IMR-90 (cell line): Measurements from ENCODE around the gene RIMS4. TPM values are rescaled to one million over a fixed set of nuclear protein-coding genes. Genes with fewer than 3 reads are reported as not detected.

Experiments
- ATAC-seq: fragments of 200-7000 bp; cut with Tn5 transposase; 2 replicates; pipeline ENCODE4 v1.9.1; 2020; ENCODE audit warnings: low read depth, mild to moderate bottlenecking, moderate library complexity
- BruUV-seq: library from RNA; stranded (reverse); fragments of 400-500 nt; replicated peaks from 2 replicates; lab custom pipeline; 2021; lab: Mats Ljungman, UMichigan
- CTCF ChIA-PET: fragments of 300-600 bp; formaldehyde crosslinking; extraction: SDS; loops from one replicate; lab custom pipeline; 2021; ENCODE audit warnings: antibody characterized with exemption; lab: Yijun Ruan, JAX
- POLR2A ChIA-PET: fragments of 300-600 bp; sonication (Branson Sonifier 250); formaldehyde crosslinking; loops from one replicate; lab custom pipeline; 2022; ENCODE audit warnings: antibody characterized with exemption; ENCODE audit not compliant: unreplicated experiment; lab: Charles Lee
- DNase-seq: peaks from one replicate; pipeline ENCODE4 v3.0.0; 2013
- H2AFZ ChIP-seq: replicated peaks from 2 replicates; pipeline ENCODE3; 2013; ENCODE audit warnings: low read length, mild to moderate bottlenecking; ENCODE audit not compliant: poor library complexity
- H2AK5ac ChIP-seq: 2 replicates; pipeline ENCODE4 v1.6.1; 2013; ENCODE audit warnings: low read depth, low read length, inconsistent platforms
- H2AK9ac ChIP-seq: replicated peaks from 2 replicates; pipeline ENCODE3; 2013; ENCODE audit warnings: mild to moderate bottlenecking, low read depth, low read length, moderate library complexity; ENCODE audit not compliant: poor library complexity
- H2BK120ac ChIP-seq: 2 replicates; pipeline ENCODE4 v1.6.1; 2013; ENCODE audit warnings: low read depth, low read length, inconsistent platforms
- H2BK15ac ChIP-seq: 3 replicates; pipeline ENCODE4 v1.6.1; 2013; ENCODE audit warnings: low read depth, low read length, inconsistent platforms
- H2BK20ac ChIP-seq: 2 replicates; pipeline ENCODE4 v1.6.1; 2013; ENCODE audit warnings: low read depth, mild to moderate bottlenecking, inconsistent platforms, low read length, moderate library complexity
- H2BK5ac ChIP-seq: 2 replicates; pipeline ENCODE4 v1.6.1; 2013; ENCODE audit warnings: mild to moderate bottlenecking, low read depth, low read length, inconsistent platforms; ENCODE audit not compliant: poor library complexity, severe bottlenecking
- H3K14ac ChIP-seq: replicated peaks from 2 replicates; pipeline ENCODE4 v1.6.1; 2013; ENCODE audit warnings: low read depth, low read length, inconsistent platforms
- H3K18ac ChIP-seq: 2 replicates; pipeline ENCODE4 v1.6.1; 2013; ENCODE audit warnings: low read depth, low read length, control low read depth
- H3K23ac ChIP-seq: 2 replicates; pipeline ENCODE4 v1.6.1; 2013; ENCODE audit warnings: low read depth, low read length, inconsistent platforms
- H3K27ac ChIP-seq: 2 replicates; pipeline ENCODE4 v1.5.1; 2013; ENCODE audit warnings: mild to moderate bottlenecking, control low read depth, low read length; ENCODE audit not compliant: insufficient read depth
- H3K27me3 ChIP-seq: 2 replicates; pipeline ENCODE4 v1.6.1; 2013; ENCODE audit warnings: low read length; ENCODE audit not compliant: control insufficient read depth, insufficient read depth
- H3K36me3 ChIP-seq: 2 replicates; pipeline ENCODE4 v1.6.1; 2013; ENCODE audit warnings: low read length, mixed read lengths; ENCODE audit not compliant: control insufficient read depth, insufficient read depth
- H3K4ac ChIP-seq: 2 replicates; pipeline ENCODE4 v1.6.1; 2013; ENCODE audit warnings: low read depth, low read length, inconsistent platforms
- H3K4me1 ChIP-seq: 2 replicates; pipeline ENCODE4 v1.6.1; 2013; ENCODE audit warnings: low read length, mixed read lengths; ENCODE audit not compliant: control insufficient read depth, insufficient read depth
- H3K4me2 ChIP-seq: 2 replicates; pipeline ENCODE4 v1.6.1; 2013; ENCODE audit warnings: low read depth, mild to moderate bottlenecking, control low read depth, low read length, moderate library complexity
- H3K4me3 ChIP-seq: 2 replicates; pipeline ENCODE4 v1.5.1; 2013; ENCODE audit warnings: low read depth, mild to moderate bottlenecking, control low read depth, low read length, moderate library complexity; ENCODE audit not compliant: insufficient read depth
- H3K56ac ChIP-seq: 2 replicates; pipeline ENCODE4 v1.6.1; 2013; ENCODE audit warnings: low read length, inconsistent platforms; ENCODE audit not compliant: insufficient read depth; ENCODE audit errors: extremely low read depth
- H3K79me1 ChIP-seq, 2 experiments: 2 replicates each; pipeline ENCODE4 v1.6.1; 2013; ENCODE audit warnings: low read length in 2 of 2, inconsistent platforms in 1 of 2, low read depth in 1 of 2
- H3K9ac ChIP-seq: 2 replicates; pipeline ENCODE4 v1.6.1; 2013; ENCODE audit warnings: low read depth, low read length, control low read depth
- H3K9me1 ChIP-seq: 2 replicates; pipeline ENCODE4 v1.6.1; 2013; ENCODE audit warnings: low read length, inconsistent platforms; ENCODE audit not compliant: insufficient read depth
- H3K9me3 ChIP-seq: 2 replicates; pipeline ENCODE4 v1.6.1; 2013; ENCODE audit warnings: low read length; ENCODE audit not compliant: control insufficient read depth, insufficient read depth
- H4K20me1 ChIP-seq: 2 replicates; pipeline ENCODE4 v1.6.1; 2013; ENCODE audit warnings: low read length, inconsistent platforms; ENCODE audit not compliant: insufficient read depth
- H4K5ac ChIP-seq: 2 replicates; pipeline ENCODE4 v1.6.1; 2013; ENCODE audit warnings: mild to moderate bottlenecking, low read depth, low read length, control low read depth
- H4K8ac ChIP-seq, 2 experiments: 2 replicates each; pipeline ENCODE4 v1.6.1; 2013; ENCODE audit warnings: low read depth in 2 of 2, low read length in 2 of 2, control low read depth in 1 of 2, inconsistent platforms in 1 of 2
- H4K91ac ChIP-seq: 2 replicates; pipeline ENCODE4 v1.6.1; 2013; ENCODE audit warnings: low read depth, low read length, inconsistent platforms; ENCODE audit not compliant: insufficient read depth
- BHLHE40 ChIP-seq: fragments of 150-350 bp; IDR thresholded peaks from 2 replicates; pipeline ENCODE4 v1.6.1; 2016; ENCODE audit warnings: mild to moderate bottlenecking, low read depth, low read length
- CEBPB ChIP-seq: IDR thresholded peaks from 2 replicates; pipeline ENCODE4 v1.6.1; 2012; ENCODE audit warnings: low read depth, low read length, improper control_type of control experiment
- CHD1 ChIP-seq: IDR thresholded peaks from 2 replicates; pipeline ENCODE4 v1.6.1; 2012; ENCODE audit warnings: low read depth, low read length, improper control_type of control experiment
- FOS ChIP-seq: fragments of 150-350 bp; IDR thresholded peaks from 2 replicates; pipeline ENCODE4 v1.6.1; 2016; ENCODE audit warnings: low read depth, low read length
- MAFK ChIP-seq: IDR thresholded peaks from 2 replicates; pipeline ENCODE4 v1.6.1; 2012; ENCODE audit warnings: low read depth, low read length, improper control_type of control experiment
- MXI1 ChIP-seq: IDR thresholded peaks from 2 replicates; pipeline ENCODE4 v1.6.1; 2012; ENCODE audit warnings: low read depth, mild to moderate bottlenecking, low read length, moderate library complexity, borderline replicate concordance
- NFE2L2 ChIP-seq: fragments of 150-350 bp; IDR thresholded peaks from 2 replicates; pipeline ENCODE4 v1.6.1; 2016; ENCODE audit warnings: low read depth, mild to moderate bottlenecking, low read length
- POLR2A ChIP-seq: IDR thresholded peaks from 2 replicates; pipeline ENCODE4 v1.6.1; 2012; ENCODE audit warnings: mild to moderate bottlenecking, low read depth, low read length
- RAD21 ChIP-seq: IDR thresholded peaks from 2 replicates; pipeline ENCODE4 v1.6.1; 2012; ENCODE audit warnings: low read length, improper control_type of control experiment
- RCOR1 ChIP-seq: IDR thresholded peaks from 2 replicates; pipeline ENCODE4 v1.6.1; 2012; ENCODE audit warnings: mild to moderate bottlenecking, low read length, improper control_type of control experiment; ENCODE audit not compliant: insufficient replicate concordance
- RFX5 ChIP-seq: IDR thresholded peaks from 2 replicates; pipeline ENCODE4 v1.8.0; 2012; ENCODE audit warnings: low read depth, mild to moderate bottlenecking, low read length, moderate library complexity
- SMC3 ChIP-seq: fragments of 150-350 bp; IDR thresholded peaks from 2 replicates; pipeline ENCODE4 v1.6.1; 2016; ENCODE audit warnings: low read depth, mild to moderate bottlenecking, antibody characterized with exemption, low read length, moderate library complexity
- WGBS, 2 experiments: methylation state at CpG; one replicate each; pipeline versions ENCODE4 v1.1.5 to v1.1.7; 2013; ENCODE audit warnings: missing lambda C conversion rate in 2 of 2; ENCODE audit not compliant: insufficient read length in 1 of 2; ENCODE audit errors: extremely low coverage in 2 of 2; 5-methylcytosine and 5-hydroxymethylcytosine counted together
- dilution Hi-C: fragments of 300-500 bp; cut with HindIII; formaldehyde crosslinking; loops from one replicate; pipeline ENCODE4 v1.14.3; 2018; ENCODE audit warnings: low sequenced_read_pairs; ENCODE audit not compliant: unreplicated experiment
- in situ Hi-C: fragments of 300-500 bp; cut with MboI; formaldehyde crosslinking; loops from 3 replicates; pipeline ENCODE4 v1.14.3; 2019; ENCODE audit warnings: low sequenced_read_pairs, inconsistent platforms, mixed read lengths
- intact Hi-C: fragments of 100-400 bp; cut with micrococcal nuclease; formaldehyde crosslinking; loops from 2 replicates; pipeline ENCODE4 v1.10.0; 2022
- polyA plus RNA-seq, 3 experiments: library from polyadenylated mRNA; depleted of rRNA; stranded (reverse); fragments of >200 nt; gene quantifications; 2 replicates each; pipeline ENCODE4 v1.2.3, GENCODE V29; 2012; ENCODE audit warnings: low replicate concordance in 1 of 3
- total RNA-seq: library from RNA; depleted of rRNA; stranded (reverse); fragments of >200 nt; gene quantifications from 2 replicates; pipeline ENCODE4 v1.2.3, GENCODE V29; 2012
- TF ChIP-seq, protein P1 (sequence below): fragments of 150-350 bp; IDR thresholded peaks from 2 replicates; pipeline ENCODE4 v1.6.1; 2017; ENCODE audit warnings: mild to moderate bottlenecking, antibody characterized with exemption, low read length, low read depth
- TF ChIP-seq, protein P2 (sequence below): fragments of 150-350 bp; IDR thresholded peaks from 2 replicates; pipeline ENCODE4 v1.6.1; 2016; ENCODE audit warnings: low read depth, mild to moderate bottlenecking, low read length, moderate library complexity, borderline replicate concordance
- TF ChIP-seq, protein P3 (sequence below): conservative IDR thresholded peaks from 2 replicates; pipeline ENCODE4 v1.5.1; 2012; ENCODE audit warnings: mild to moderate bottlenecking, low read depth, low read length, improper control_type of control experiment

The RIMS4 gene
- total and polyA plus RNA-seq, 2 of the 4 experiments (the other 2 are of a cell fraction) = not detected

DNA sequence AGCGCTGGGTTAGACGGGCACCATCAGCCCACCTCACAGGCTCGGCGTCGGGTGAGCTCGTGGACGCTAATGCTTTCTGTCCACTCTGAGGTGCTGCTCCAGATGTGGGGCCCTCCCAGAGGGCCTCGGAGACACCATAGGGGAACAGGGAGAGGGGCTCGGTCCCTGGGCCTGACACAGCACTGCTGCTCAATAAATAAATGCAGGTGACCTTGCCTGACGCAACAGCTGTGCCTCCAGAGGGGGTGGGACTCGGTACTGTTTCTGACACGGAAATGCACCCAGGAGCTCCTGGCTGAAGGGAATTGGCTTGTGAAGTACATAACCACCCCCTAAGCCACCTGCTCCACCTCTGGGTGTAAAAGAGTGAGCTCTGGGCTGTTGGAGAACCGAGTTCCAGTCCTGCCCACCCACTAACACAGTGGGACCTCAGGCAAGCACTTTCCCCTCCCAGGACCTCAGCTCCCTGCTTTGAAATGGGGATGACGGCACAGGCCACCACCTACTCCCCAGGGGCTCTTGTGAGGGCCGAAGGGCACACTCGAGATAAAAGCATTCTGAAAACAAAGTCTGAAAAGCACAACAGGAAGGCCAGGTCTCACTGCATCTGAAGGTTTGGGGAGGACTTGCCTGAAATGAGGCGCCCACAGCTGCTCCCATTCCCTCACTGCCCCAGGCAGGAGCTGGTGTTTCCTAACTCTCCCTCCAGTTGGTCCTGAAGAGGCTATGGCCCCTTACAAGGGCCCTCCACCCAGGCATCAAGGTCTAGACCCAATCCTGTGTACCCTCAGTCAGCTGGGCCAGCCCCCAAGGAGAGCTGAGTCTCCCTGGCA lies 58.0 kb downstream of the RIMS4 start:
- H3K4ac ChIP-seq = no peak overlapping the region
- no peak overlapping the region for H4K5ac ChIP-seq
- H4K91ac ChIP-seq = no peak overlapping the region
- no peaks in the 10 kb centered on the region for H3K79me1 ChIP-seq
- ATAC-seq (no peak), DNase-seq (no peak)
- intact Hi-C loops = no loop called here
- H3K9ac ChIP-seq = no peak overlapping the region
- ChIA-PET POLR2A (no interaction called here), CTCF (no interaction called here)
- no peak overlapping the region for H2AK9ac ChIP-seq
- dilution Hi-C loops = no loop called here
- no peak overlapping the region for H2BK5ac ChIP-seq
- peaks cover 49% of the 10 kb centered on the region for H3K27me3 ChIP-seq
- no peak overlapping the region for H3K23ac ChIP-seq
- H3K4me1 ChIP-seq = no peaks in the 10 kb centered on the region
- no peaks in the 10 kb centered on the region; the same call in 1 of the 2 replicates for H4K20me1 ChIP-seq
- no peak overlapping the region for H4K8ac ChIP-seq
- no peak overlapping the region for H3K18ac ChIP-seq
- no peaks in the 10 kb centered on the region for H3K9me3 ChIP-seq
- no peak overlapping the region for H3K4me2 ChIP-seq
- no peaks in the 10 kb centered on the region for H3K36me3 ChIP-seq
- no peak overlapping the region for H2AFZ ChIP-seq
- 46% methylated on average over 9 of the region's 17 CpGs; no CpG with 5 or more reads in 1 of the 2 experiments for WGBS, 2 experiments
- no peak overlapping the region for H2BK120ac ChIP-seq
- no peak overlapping the region for H2BK20ac ChIP-seq
- no peak overlapping the region for H3K56ac ChIP-seq
- no peaks in the 10 kb centered on the region for H3K9me1 ChIP-seq
- in situ Hi-C loops = no loop called here
- no peak overlapping the region for H2BK15ac ChIP-seq
- no peak overlapping the region for H3K27ac ChIP-seq
- no peak overlapping the region for H2AK5ac ChIP-seq
- H3K14ac ChIP-seq = no peak overlapping the region
- H3K4me3 ChIP-seq = no peak overlapping the region
- BruUV-seq = no TSS peak
- no peak for TF ChIP-seq RAD21
- TF ChIP-seq CEBPB = no peak
- TF ChIP-seq, protein P1, sequence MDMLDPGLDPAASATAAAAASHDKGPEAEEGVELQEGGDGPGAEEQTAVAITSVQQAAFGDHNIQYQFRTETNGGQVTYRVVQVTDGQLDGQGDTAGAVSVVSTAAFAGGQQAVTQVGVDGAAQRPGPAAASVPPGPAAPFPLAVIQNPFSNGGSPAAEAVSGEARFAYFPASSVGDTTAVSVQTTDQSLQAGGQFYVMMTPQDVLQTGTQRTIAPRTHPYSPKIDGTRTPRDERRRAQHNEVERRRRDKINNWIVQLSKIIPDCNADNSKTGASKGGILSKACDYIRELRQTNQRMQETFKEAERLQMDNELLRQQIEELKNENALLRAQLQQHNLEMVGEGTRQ = no peak
- TF ChIP-seq MXI1 = no peak
- no peak for TF ChIP-seq MAFK
- TF ChIP-seq, protein P2, sequence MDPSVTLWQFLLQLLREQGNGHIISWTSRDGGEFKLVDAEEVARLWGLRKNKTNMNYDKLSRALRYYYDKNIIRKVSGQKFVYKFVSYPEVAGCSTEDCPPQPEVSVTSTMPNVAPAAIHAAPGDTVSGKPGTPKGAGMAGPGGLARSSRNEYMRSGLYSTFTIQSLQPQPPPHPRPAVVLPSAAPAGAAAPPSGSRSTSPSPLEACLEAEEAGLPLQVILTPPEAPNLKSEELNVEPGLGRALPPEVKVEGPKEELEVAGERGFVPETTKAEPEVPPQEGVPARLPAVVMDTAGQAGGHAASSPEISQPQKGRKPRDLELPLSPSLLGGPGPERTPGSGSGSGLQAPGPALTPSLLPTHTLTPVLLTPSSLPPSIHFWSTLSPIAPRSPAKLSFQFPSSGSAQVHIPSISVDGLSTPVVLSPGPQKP = no peak
- TF ChIP-seq FOS = no peak
- TF ChIP-seq RFX5 = no peak
- no peak for TF ChIP-seq POLR2A
- no peak for TF ChIP-seq BHLHE40
- no peak for TF ChIP-seq CHD1
- TF ChIP-seq NFE2L2 = no peak
- TF ChIP-seq, protein P3, sequence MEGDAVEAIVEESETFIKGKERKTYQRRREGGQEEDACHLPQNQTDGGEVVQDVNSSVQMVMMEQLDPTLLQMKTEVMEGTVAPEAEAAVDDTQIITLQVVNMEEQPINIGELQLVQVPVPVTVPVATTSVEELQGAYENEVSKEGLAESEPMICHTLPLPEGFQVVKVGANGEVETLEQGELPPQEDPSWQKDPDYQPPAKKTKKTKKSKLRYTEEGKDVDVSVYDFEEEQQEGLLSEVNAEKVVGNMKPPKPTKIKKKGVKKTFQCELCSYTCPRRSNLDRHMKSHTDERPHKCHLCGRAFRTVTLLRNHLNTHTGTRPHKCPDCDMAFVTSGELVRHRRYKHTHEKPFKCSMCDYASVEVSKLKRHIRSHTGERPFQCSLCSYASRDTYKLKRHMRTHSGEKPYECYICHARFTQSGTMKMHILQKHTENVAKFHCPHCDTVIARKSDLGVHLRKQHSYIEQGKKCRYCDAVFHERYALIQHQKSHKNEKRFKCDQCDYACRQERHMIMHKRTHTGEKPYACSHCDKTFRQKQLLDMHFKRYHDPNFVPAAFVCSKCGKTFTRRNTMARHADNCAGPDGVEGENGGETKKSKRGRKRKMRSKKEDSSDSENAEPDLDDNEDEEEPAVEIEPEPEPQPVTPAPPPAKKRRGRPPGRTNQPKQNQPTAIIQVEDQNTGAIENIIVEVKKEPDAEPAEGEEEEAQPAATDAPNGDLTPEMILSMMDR = no peak
- no peak for TF ChIP-seq SMC3
- no peak for TF ChIP-seq RCOR1
